Measurements from ENCODE around the gene CCDC196. TPM values are rescaled to one million over a fixed set of nuclear protein-coding genes. Genes with fewer than 3 reads are reported as not detected.

The CCDC196 gene
- total RNA-seq, 4 donors from 2014 or later = not detected

- no peaks in the 10 kb centered on the region for H3K4me1 ChIP-seq
- H3K27ac ChIP-seq = no peak overlapping the region
- DNase-seq = no peak
- intact Hi-C loops (cut with DNase I; ENCODE audit: low total_unique reads) = no loop called here
- H3K27me3 ChIP-seq = no peaks in the 10 kb centered on the region
- peaks cover 12 to 22% of the 10 kb centered on the region in 2 donors for H3K9me3 ChIP-seq
- 88 to 91% methylated on average over 2 of the region's 2 CpGs for WGBS, 2 donors (ENCODE audit: low coverage in 1 of 2)
- TF ChIP-seq POLR2AphosphoS5 (IDR thresholded peaks at IDR 0.05) (no peak), CTCF (IDR thresholded peaks at IDR 0.05) (no peak), EP300 (IDR thresholded peaks at IDR 0.05; ENCODE audit: low read depth) (no peak), POLR2A (IDR thresholded peaks at IDR 0.05) (no peak)
- H3K4me3 ChIP-seq = no peak overlapping the region
- H3K36me3 ChIP-seq = no peaks in the 10 kb centered on the region
- in situ Hi-C loops (cut with MboI; ENCODE audit: low pct_ligation_motif_present in 1 of 4, low pct_unique_long_range_greater_than_20kb in 1 of 4, low sequenced_read_pairs in 3 of 4) = no loop called here
These were observed 12.9 kb upstream of the CCDC196 start for GRCh38 chr14:66473223-66473622.

- in situ Hi-C loops (cut with MboI; ENCODE audit: low pct_ligation_motif_present in 1 of 4, low pct_unique_long_range_greater_than_20kb in 1 of 4, low sequenced_read_pairs in 3 of 4) = loop anchor here in 1 of 4 donors (25.0 kb wide), 1 partner anchor 635 kb away; no protein-coding TSS in a partner anchor
- Histone ChIP-seq H3K4me3 (no peak overlapping the region), H3K4me1 (no peaks in the 10 kb centered on the region), H3K27ac (no peak overlapping the region), H3K9me3 (no peaks in the 10 kb centered on the region), H3K36me3 (no peaks in the 10 kb centered on the region), H3K27me3 (no peaks in the 10 kb centered on the region)
- WGBS, 2 donors (ENCODE audit: low coverage in 1 of 2) = 33 to 47% methylated on average over 1 of the region's 1 CpG
- intact Hi-C loops (cut with DNase I; ENCODE audit: low total_unique reads) = no loop called here
- DNase-seq = no peak
- TF ChIP-seq POLR2A (IDR thresholded peaks at IDR 0.05) = no peak
- no peak for TF ChIP-seq CTCF (IDR thresholded peaks at IDR 0.05)
- no peak for TF ChIP-seq POLR2AphosphoS5 (IDR thresholded peaks at IDR 0.05)
- no peak for TF ChIP-seq EP300 (IDR thresholded peaks at IDR 0.05; ENCODE audit: low read depth)
These were observed 9.2 kb upstream of the CCDC196 start for GRCh38 chr14:66476964-66477363.

- Histone ChIP-seq H3K4me1 (no peaks in the 10 kb centered on the region), H3K27ac (no peak overlapping the region), H3K4me3 (no peak overlapping the region), H3K36me3 (no peaks in the 10 kb centered on the region), H3K9me3 (no peaks in the 10 kb centered on the region), H3K27me3 (no peaks in the 10 kb centered on the region)
- DNase-seq = no peak
- no peak for TF ChIP-seq POLR2A (IDR thresholded peaks at IDR 0.05)
- TF ChIP-seq CTCF (IDR thresholded peaks at IDR 0.05) = no peak
- no peak for TF ChIP-seq POLR2AphosphoS5 (IDR thresholded peaks at IDR 0.05)
- TF ChIP-seq EP300 (IDR thresholded peaks at IDR 0.05; ENCODE audit: low read depth) = no peak
- intact Hi-C loops (cut with DNase I; ENCODE audit: low total_unique reads) = no loop called here
- in situ Hi-C loops (cut with MboI; ENCODE audit: low pct_ligation_motif_present in 1 of 4, low pct_unique_long_range_greater_than_20kb in 1 of 4, low sequenced_read_pairs in 3 of 4) = loop anchor here in 1 of 4 donors (25.0 kb wide), 1 partner anchor 635 kb away; no protein-coding TSS in a partner anchor
These were observed 8.6 kb upstream of the CCDC196 start for GRCh38 chr14:66477567-66477966.

GRCh38 chr14:66482873-66483272 lies 3.3 kb upstream of the CCDC196 start:
- Histone ChIP-seq H3K36me3 (no peaks in the 10 kb centered on the region), H3K9me3 (no peaks in the 10 kb centered on the region), H3K4me1 (no peaks in the 10 kb centered on the region), H3K4me3 (no peak overlapping the region), H3K27ac (no peak overlapping the region), H3K27me3 (no peaks in the 10 kb centered on the region)
- intact Hi-C loops (cut with DNase I; ENCODE audit: low total_unique reads) (no loop called here), in situ Hi-C loops (cut with MboI; ENCODE audit: low pct_ligation_motif_present in 1 of 4, low pct_unique_long_range_greater_than_20kb in 1 of 4, low sequenced_read_pairs in 3 of 4) (loop anchor here in 1 of 4 donors (25.0 kb wide), 1 partner anchor 629 kb away; no protein-coding TSS in a partner anchor)
- WGBS, 2 donors (ENCODE audit: low coverage in 1 of 2) = 71 to 77% methylated on average over 2 of the region's 2 CpGs
- TF ChIP-seq EP300 (IDR thresholded peaks at IDR 0.05; ENCODE audit: low read depth) (no peak), POLR2A (IDR thresholded peaks at IDR 0.05) (no peak), CTCF (IDR thresholded peaks at IDR 0.05) (no peak), POLR2AphosphoS5 (IDR thresholded peaks at IDR 0.05) (no peak)
- no peak for DNase-seq
